CD8-positive, alpha-beta memory T cell (primary cell): ENCODE data around the gene RAD21L1. TPM values are rescaled to one million over a fixed set of nuclear protein-coding genes. Genes with fewer than 3 reads are reported as not detected.

Experiments
- CTCF ChIA-PET: fragments of 350-600 bp; sonication (Branson Sonifier 250); formaldehyde crosslinking; loops from one replicate; lab custom pipeline; 2021; ENCODE audit warnings: antibody characterized with exemption; lab: Charles Lee
- POLR2A ChIA-PET: fragments of 350-600 bp; sonication (Branson Sonifier 250); formaldehyde crosslinking; loops from one replicate; lab custom pipeline; 2021; ENCODE audit warnings: antibody characterized with exemption; lab: Charles Lee
- DNase-seq, 5 donors: peaks; one replicate each; pipeline versions ENCODE4 v3.0.0 to v3.0.0-alpha.2; 2020 to 2022; ENCODE audit warnings: mixed read lengths in 1 of 5
- H3K27ac ChIP-seq: one replicate; pipeline ENCODE4 v1.7.0; 2013; ENCODE audit warnings: low read depth, mild to moderate bottlenecking, low read length, moderate library complexity
- H3K27me3 ChIP-seq: 2 replicates; pipeline ENCODE4 v1.7.0; 2013; ENCODE audit warnings: low read length, mild to moderate bottlenecking; ENCODE audit not compliant: insufficient read depth, poor library complexity, severe bottlenecking
- H3K36me3 ChIP-seq: 2 replicates; pipeline ENCODE4 v1.7.0; 2013; ENCODE audit warnings: mild to moderate bottlenecking, low read length, moderate library complexity; ENCODE audit not compliant: insufficient read depth
- H3K4me1 ChIP-seq: 2 replicates; pipeline ENCODE4 v1.7.0; 2013; ENCODE audit warnings: mild to moderate bottlenecking, low read length, moderate library complexity; ENCODE audit not compliant: insufficient read depth
- H3K4me3 ChIP-seq: 2 replicates; pipeline ENCODE4 v1.7.0; 2013; ENCODE audit warnings: mild to moderate bottlenecking, low read length
- H3K9me3 ChIP-seq: 2 replicates; pipeline ENCODE4 v1.7.0; 2013; ENCODE audit warnings: mild to moderate bottlenecking, low read length
- H3K27ac Mint-ChIP-seq, 8 donors: one replicate each; pipeline ENCODE4 v1.8.0; 2020 to 2021; ENCODE audit warnings: mixed read lengths in 8 of 8, mild to moderate bottlenecking in 6 of 8, inconsistent platforms in 3 of 8, moderate library complexity in 3 of 8
- H3K27me3 Mint-ChIP-seq, 2 donors: one replicate each; pipeline ENCODE4 v1.8.0; 2020 to 2021; ENCODE audit warnings: mixed read lengths in 2 of 2, mild to moderate bottlenecking in 1 of 2, moderate library complexity in 1 of 2
- H3K36me3 Mint-ChIP-seq, 3 donors: one replicate each; pipeline ENCODE4 v1.8.0; 2020 to 2021; ENCODE audit warnings: mixed read lengths in 3 of 3, inconsistent platforms in 1 of 3, mild to moderate bottlenecking in 1 of 3
- H3K4me1 Mint-ChIP-seq, 3 donors: one replicate each; pipeline ENCODE4 v1.8.0; 2020 to 2021; ENCODE audit warnings: mixed read lengths in 3 of 3, inconsistent platforms in 1 of 3, mild to moderate bottlenecking in 1 of 3
- H3K4me3 Mint-ChIP-seq, 7 donors: one replicate each; pipeline ENCODE4 v1.8.0; 2020 to 2021; ENCODE audit warnings: mixed read lengths in 7 of 7, mild to moderate bottlenecking in 6 of 7, moderate library complexity in 4 of 7, inconsistent platforms in 2 of 7
- H3K9me3 Mint-ChIP-seq, 5 donors: one replicate each; pipeline ENCODE4 v1.8.0; 2020 to 2022; ENCODE audit warnings: mixed read lengths in 5 of 5, mild to moderate bottlenecking in 3 of 5, moderate library complexity in 2 of 5, inconsistent platforms in 1 of 5
- polyA plus RNA-seq: library from polyadenylated mRNA; unstranded; fragments of 300-500 nt; fragmentation: Illumina TruSeq; gene quantifications from one replicate; pipeline ENCODE4 v1.2.3, GENCODE V29; 2021
- total RNA-seq, 2 experiments: library from RNA; stranded (reverse); gene quantifications; one replicate each; pipeline ENCODE4 v1.2.3, GENCODE V29; 2021

RAD21L1 gene
- total and polyA plus RNA-seq, 3 experiments from 2014 or later = not detected

DNA sequence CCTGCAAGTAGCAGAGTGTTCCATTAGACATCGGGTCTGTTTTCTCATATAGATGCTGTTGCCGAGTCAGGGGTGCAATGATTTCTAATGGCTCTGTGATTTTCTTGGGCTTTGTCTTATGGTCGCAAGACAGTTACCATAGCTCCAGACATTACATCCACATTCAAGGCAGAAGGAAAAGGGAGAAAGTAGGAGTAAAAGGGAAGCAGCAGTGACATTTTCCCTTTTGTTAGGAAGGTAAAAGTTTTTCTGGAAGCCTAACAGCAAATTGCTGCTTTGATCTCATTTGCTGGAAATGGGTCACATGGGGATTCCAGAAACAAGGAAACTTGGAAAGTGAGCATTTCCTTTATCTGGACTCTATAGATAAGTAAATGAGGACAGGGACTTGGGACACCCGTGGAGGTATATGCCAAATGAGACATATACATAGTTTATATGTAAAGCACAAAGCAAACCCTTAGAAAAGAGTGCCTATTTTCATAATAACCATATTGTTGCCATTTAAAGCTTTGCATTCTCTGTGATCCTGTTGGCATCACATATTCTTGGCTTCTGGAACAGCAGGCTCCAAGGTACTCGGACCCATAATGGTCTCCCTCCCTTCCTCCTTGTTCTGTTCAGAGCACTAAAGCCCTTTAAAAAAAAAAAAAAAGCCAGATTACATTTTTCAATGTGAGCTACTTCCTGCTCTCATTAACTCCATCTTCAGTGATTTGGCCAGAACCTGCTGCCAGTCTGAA, 22.9 kb upstream of the RAD21L1 start, which contains the start of gene C20orf202:
C20orf202 (plus strand) TSS at position 693 of the 743 bp plus-strand sequence. CDS start 132 bp downstream, outside the sequence.
- no peak for DNase-seq
- H3K36me3 Mint-ChIP-seq = no peaks in the 10 kb centered on the region
- H3K9me3 Mint-ChIP-seq = no peaks in the 10 kb centered on the region
- ChIA-PET CTCF (no interaction called here), POLR2A (no interaction called here)
- Histone ChIP-seq H3K4me3 (no peak within 1 kb of the TSS), H3K27ac (no peak within 1 kb of the TSS), H3K36me3 (no peaks in the 10 kb centered on the region), H3K4me1 (peaks cover 4% of the 10 kb centered on the region), H3K27me3 (no peaks in the 10 kb centered on the region), H3K9me3 (no peaks in the 10 kb centered on the region)
- no peak within 1 kb of the TSS for H3K4me3 Mint-ChIP-seq
- peaks cover 0 to 3% (median 0%) of the 10 kb centered on the region in 3 donors for H3K4me1 Mint-ChIP-seq
- no peak within 1 kb of the TSS for H3K27ac Mint-ChIP-seq
- peaks cover 3 to 7% of the 10 kb centered on the region in 2 donors for H3K27me3 Mint-ChIP-seq

DNA sequence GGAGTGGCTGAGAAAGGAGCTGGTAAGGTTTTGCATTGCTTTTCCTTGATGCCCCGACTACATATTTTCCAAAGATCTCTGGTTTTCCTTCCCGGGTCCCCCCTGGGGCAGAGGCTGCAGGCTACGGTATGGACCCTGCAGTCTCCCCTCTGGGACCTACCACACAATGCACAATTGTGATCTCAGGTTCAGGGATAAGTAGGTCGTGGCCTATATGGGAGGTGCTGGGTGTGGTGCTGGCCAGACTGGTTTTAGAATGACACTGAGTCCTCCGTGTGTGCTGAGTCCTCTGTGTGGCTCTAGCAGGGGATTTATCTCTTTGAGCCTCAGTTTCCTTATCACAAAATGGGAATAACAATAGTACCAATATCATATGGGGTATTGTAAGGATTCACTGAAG, 22.2 kb upstream of the RAD21L1 start:
- POLR2A ChIA-PET = no interaction called here
- Histone ChIP-seq H3K36me3 (no peaks in the 10 kb centered on the region), H3K4me1 (peaks cover 4% of the 10 kb centered on the region), H3K27me3 (no peaks in the 10 kb centered on the region), H3K4me3 (no peak overlapping the region), H3K27ac (no peak overlapping the region), H3K9me3 (no peaks in the 10 kb centered on the region)
- Mint-ChIP-seq H3K27me3 (peaks cover 3 to 6% of the 10 kb centered on the region in 2 donors), H3K36me3 (no peaks in the 10 kb centered on the region), H3K4me3 (no peak overlapping the region), H3K27ac (no peak overlapping the region), H3K9me3 (no peaks in the 10 kb centered on the region), H3K4me1 (peaks cover 0 to 3% (median 0%) of the 10 kb centered on the region in 3 donors)
- DNase-seq = no peak
- CTCF ChIA-PET = no interaction called here

DNA sequence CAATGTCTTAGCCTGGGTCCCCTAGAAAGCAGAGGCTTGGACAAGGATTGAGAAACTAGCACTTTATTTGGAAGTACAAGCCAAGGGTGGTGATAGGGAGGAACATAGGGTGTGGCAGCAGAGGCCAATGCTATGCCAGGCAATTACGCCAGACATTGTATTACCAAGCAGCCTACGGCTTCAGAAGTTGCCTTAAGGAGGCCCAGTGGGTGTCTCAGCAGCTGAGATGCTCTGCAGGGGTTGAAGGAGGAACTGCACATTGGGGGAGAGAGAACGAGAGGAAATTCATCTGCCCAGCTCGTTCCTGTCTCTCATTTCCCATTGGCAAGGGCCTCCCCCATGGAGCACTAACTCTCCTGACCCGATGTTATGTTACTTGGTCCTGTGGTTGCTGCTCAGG, 21.7 kb upstream of the RAD21L1 start:
- no peaks in the 10 kb centered on the region for H3K9me3 ChIP-seq
- Mint-ChIP-seq H3K4me1 (peaks cover 0 to 3% (median 0%) of the 10 kb centered on the region in 3 donors), H3K27ac (no peak overlapping the region), H3K9me3 (no peaks in the 10 kb centered on the region), H3K27me3 (peaks cover 3% of the 10 kb centered on the region in 2 donors), H3K4me3 (no peak overlapping the region), H3K36me3 (no peaks in the 10 kb centered on the region)
- H3K27ac ChIP-seq = no peak overlapping the region
- no peak for DNase-seq
- POLR2A ChIA-PET = no interaction called here
- CTCF ChIA-PET = no interaction called here
- no peaks in the 10 kb centered on the region for H3K36me3 ChIP-seq
- no peaks in the 10 kb centered on the region for H3K27me3 ChIP-seq
- H3K4me1 ChIP-seq = peaks cover 4% of the 10 kb centered on the region
- H3K4me3 ChIP-seq = no peak overlapping the region

DNA sequence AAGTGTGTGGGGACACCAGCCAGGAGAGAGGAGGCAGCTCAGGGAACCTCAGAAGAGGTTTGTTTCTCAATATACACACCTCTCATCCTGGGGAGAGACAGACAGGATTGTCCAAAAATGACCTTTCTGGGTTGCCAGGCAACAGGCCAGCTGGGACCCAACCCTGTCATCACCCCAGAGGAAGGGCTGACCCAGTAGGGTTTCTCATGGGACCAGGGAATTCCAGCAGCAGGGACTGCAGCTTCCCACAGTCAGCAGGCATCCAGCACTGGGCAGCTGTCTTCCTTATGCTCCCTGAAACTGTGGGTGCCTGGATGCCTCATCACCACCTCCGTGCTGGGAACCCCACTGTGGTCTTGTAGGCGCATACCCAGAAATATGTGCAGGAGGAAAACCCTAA, 21.3 kb upstream of the RAD21L1 start:
- Histone ChIP-seq H3K27me3 (no peaks in the 10 kb centered on the region), H3K9me3 (no peaks in the 10 kb centered on the region), H3K4me1 (peaks cover 3% of the 10 kb centered on the region), H3K4me3 (no peak overlapping the region), H3K36me3 (no peaks in the 10 kb centered on the region), H3K27ac (no peak overlapping the region)
- Mint-ChIP-seq H3K9me3 (no peaks in the 10 kb centered on the region), H3K36me3 (no peaks in the 10 kb centered on the region), H3K4me3 (no peak overlapping the region), H3K4me1 (peaks cover 0 to 3% (median 0%) of the 10 kb centered on the region in 3 donors), H3K27me3 (peaks cover 3% of the 10 kb centered on the region in 2 donors), H3K27ac (no peak overlapping the region)
- DNase-seq = no peak
- CTCF ChIA-PET = no interaction called here
- POLR2A ChIA-PET = no interaction called here

DNA sequence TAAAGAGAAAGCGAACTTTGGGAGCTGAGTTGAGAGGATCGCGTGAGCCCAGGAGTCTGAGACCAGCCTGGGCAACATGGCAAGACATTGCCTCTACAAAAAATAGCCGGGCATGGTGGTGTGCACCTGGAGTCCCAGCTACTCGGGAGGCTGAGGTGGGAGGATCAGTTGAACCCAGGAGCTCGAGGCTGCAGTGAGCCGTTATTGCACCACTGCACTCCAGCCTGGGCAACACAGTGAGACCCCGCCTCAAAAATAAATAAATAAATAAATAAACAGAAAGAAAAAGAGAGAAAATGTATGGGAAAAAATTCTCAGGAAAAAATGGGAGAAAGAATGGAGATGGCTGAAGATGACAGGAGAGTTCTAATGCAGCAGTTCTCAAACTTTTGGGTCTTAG, 20.0 kb upstream of the RAD21L1 start:
- H3K36me3 ChIP-seq = no peaks in the 10 kb centered on the region
- no peak overlapping the region for H3K27ac ChIP-seq
- POLR2A ChIA-PET = no interaction called here
- DNase-seq = no peak
- CTCF ChIA-PET = no interaction called here
- H3K4me1 ChIP-seq = no peaks in the 10 kb centered on the region
- Mint-ChIP-seq H3K9me3 (no peaks in the 10 kb centered on the region), H3K4me1 (no peaks in the 10 kb centered on the region), H3K36me3 (no peaks in the 10 kb centered on the region), H3K27ac (no peak overlapping the region), H3K27me3 (peaks cover 0 to 3% of the 10 kb centered on the region in 2 donors), H3K4me3 (no peak overlapping the region)
- H3K4me3 ChIP-seq = no peak overlapping the region
- H3K9me3 ChIP-seq = no peaks in the 10 kb centered on the region
- no peaks in the 10 kb centered on the region for H3K27me3 ChIP-seq

- H3K27ac Mint-ChIP-seq = no peak overlapping the region
- Histone ChIP-seq H3K4me3 (no peak overlapping the region), H3K27me3 (no peaks in the 10 kb centered on the region), H3K36me3 (no peaks in the 10 kb centered on the region), H3K4me1 (no peaks in the 10 kb centered on the region), H3K9me3 (no peaks in the 10 kb centered on the region), H3K27ac (no peak overlapping the region)
- ChIA-PET CTCF (no interaction called here), POLR2A (no interaction called here)
- H3K36me3 Mint-ChIP-seq = no peaks in the 10 kb centered on the region
- no peaks in the 10 kb centered on the region for H3K4me1 Mint-ChIP-seq
- H3K27me3 Mint-ChIP-seq = peaks cover 0 to 1% of the 10 kb centered on the region in 2 donors
- no peak for DNase-seq
- H3K9me3 Mint-ChIP-seq = no peaks in the 10 kb centered on the region
- no peak overlapping the region for H3K4me3 Mint-ChIP-seq
Measured at GRCh38 chr20:1206366-1207148, 19.3 kb upstream of the RAD21L1 start.

- no peaks in the 10 kb centered on the region for H3K36me3 Mint-ChIP-seq
- Histone ChIP-seq H3K4me3 (no peak overlapping the region), H3K27ac (no peak overlapping the region), H3K27me3 (no peaks in the 10 kb centered on the region), H3K36me3 (no peaks in the 10 kb centered on the region), H3K9me3 (no peaks in the 10 kb centered on the region), H3K4me1 (no peaks in the 10 kb centered on the region)
- no peaks in the 10 kb centered on the region for H3K9me3 Mint-ChIP-seq
- peaks cover 5 to 9% of the 10 kb centered on the region in 2 donors for H3K27me3 Mint-ChIP-seq
- no peak overlapping the region for H3K4me3 Mint-ChIP-seq
- ChIA-PET POLR2A (no interaction called here), CTCF (no interaction called here)
- H3K27ac Mint-ChIP-seq = peak overlapping the region in 1 of 8 donors; percentile 64
- no peak for DNase-seq
- peaks cover 0 to under 1% (median 0%) of the 10 kb centered on the region in 3 donors for H3K4me1 Mint-ChIP-seq
Measured at GRCh38 chr20:1207293-1207878, 18.5 kb upstream of the RAD21L1 start.
